ENCODE data around the gene PPM1L. TPM values are rescaled to one million over a fixed set of nuclear protein-coding genes. Genes with fewer than 3 reads are reported as not detected.

Gene PPM1L
- total and polyA plus RNA-seq, 10 of the 15 experiments (the other 5 are each of a cell fraction or from before 2014, with no cell fraction given), result under 0.01 to 0.33 (median 0.06) TPM; not detected in 1

DNA sequence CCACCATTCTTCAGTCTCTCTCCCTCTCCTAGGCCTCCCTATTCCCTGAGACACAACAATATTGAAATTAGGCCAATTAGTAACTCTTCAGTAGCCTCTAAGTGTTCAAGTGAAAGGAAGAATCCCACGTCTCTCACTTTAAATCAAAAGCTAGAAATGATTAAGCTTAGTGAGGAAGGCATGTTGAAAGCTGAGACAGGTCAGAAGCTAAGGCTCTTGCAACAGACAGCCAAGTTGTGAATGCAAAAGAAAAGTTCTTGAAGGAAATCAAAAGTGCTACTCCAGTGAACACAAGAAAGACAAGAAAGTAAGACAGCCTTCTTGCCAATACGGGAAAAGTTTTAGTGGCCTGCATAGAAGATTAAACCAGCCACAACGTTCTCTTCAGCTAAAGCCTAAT is 41.3 kb downstream of the PPM1L start:
- Histone ChIP-seq H3K79me2 (ENCODE audit: control insufficient read depth, insufficient read depth, low read length) (no peaks in the 10 kb centered on the region), H3K4me2 (ENCODE audit: control insufficient read depth, insufficient read depth) (no peak overlapping the region), H3K27ac (ENCODE audit: control insufficient read depth, insufficient read depth) (no peak overlapping the region), H3K9ac (ENCODE audit: control insufficient read depth, insufficient read depth, low read length) (no peak overlapping the region), H3K27me3 (replicated peaks in 1 of 2; ENCODE audit: control insufficient read depth in 2 of 2, insufficient read depth in 2 of 2, low read length in 1 of 2) (no peaks in the 10 kb centered on the region; a peak in 1 of 4 replicates), H3K9me3 (replicated peaks; ENCODE audit: control insufficient read depth, insufficient read depth, low read length) (no peaks in the 10 kb centered on the region), H4K20me1 (ENCODE audit: control insufficient read depth, insufficient read depth) (no peaks in the 10 kb centered on the region; the same call in 1 of the 2 replicates), H3K4me3 (no peak overlapping the region), H2AFZ (ENCODE audit: control insufficient read depth, low read depth, low read length) (no peak overlapping the region), H3K36me3 (ENCODE audit: control insufficient read depth in 2 of 2, insufficient read depth in 2 of 2, low read length in 1 of 2) (no peaks in the 10 kb centered on the region), H3K4me1 (ENCODE audit: control insufficient read depth, insufficient read depth, low read length) (peaks cover 8% of the 10 kb centered on the region)
- ChIA-PET CTCF (no interaction called here), POLR2A (interaction anchor here (0.6 kb wide), 1 partner anchor 400 kb away, joined by 4 read pairs; no protein-coding TSS in a partner anchor), SMC1A (ENCODE audit: uncharacterized antibody, unreplicated experiment) (no interaction called here), RAD21 (ENCODE audit: unreplicated experiment) (no interaction called here)
- intact Hi-C loops (cut with micrococcal nuclease; ENCODE audit: unreplicated experiment) (no loop called here), in situ Hi-C loops (cut with MboI) (no loop called here)
- ATAC-seq (no peak), DNase-seq (ENCODE audit: low read depth, low spot score) (no peak), FAIRE-seq (no peak)
- 20% methylated on average over 3 of the region's 3 CpGs for WGBS (ENCODE audit: insufficient coverage, insufficient replicate concordance, low lambda C conversion rate, missing lambda C conversion rate)
- BruUV-seq (replicated peaks), result no TSS peak
- TF ChIP-seq FOS (IDR thresholded peaks at IDR 0.05; ENCODE audit: borderline replicate concordance, extremely low read depth, insufficient read length), result no peak
- TF ChIP-seq SRF (IDR thresholded peaks at IDR 0.05; ENCODE audit: low read depth in 2 of 2, low read length in 2 of 2), result no peak
- TF ChIP-seq ZNF622 (IDR thresholded peaks at IDR 0.05), result no peak
- no peak for TF ChIP-seq IKZF2 (IDR thresholded peaks at IDR 0.05)
- TF ChIP-seq, protein P1, sequence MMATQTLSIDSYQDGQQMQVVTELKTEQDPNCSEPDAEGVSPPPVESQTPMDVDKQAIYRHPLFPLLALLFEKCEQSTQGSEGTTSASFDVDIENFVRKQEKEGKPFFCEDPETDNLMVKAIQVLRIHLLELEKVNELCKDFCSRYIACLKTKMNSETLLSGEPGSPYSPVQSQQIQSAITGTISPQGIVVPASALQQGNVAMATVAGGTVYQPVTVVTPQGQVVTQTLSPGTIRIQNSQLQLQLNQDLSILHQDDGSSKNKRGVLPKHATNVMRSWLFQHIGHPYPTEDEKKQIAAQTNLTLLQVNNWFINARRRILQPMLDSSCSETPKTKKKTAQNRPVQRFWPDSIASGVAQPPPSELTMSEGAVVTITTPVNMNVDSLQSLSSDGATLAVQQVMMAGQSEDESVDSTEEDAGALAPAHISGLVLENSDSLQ (IDR thresholded peaks at IDR 0.05), result no peak
- TF ChIP-seq, protein P2, sequence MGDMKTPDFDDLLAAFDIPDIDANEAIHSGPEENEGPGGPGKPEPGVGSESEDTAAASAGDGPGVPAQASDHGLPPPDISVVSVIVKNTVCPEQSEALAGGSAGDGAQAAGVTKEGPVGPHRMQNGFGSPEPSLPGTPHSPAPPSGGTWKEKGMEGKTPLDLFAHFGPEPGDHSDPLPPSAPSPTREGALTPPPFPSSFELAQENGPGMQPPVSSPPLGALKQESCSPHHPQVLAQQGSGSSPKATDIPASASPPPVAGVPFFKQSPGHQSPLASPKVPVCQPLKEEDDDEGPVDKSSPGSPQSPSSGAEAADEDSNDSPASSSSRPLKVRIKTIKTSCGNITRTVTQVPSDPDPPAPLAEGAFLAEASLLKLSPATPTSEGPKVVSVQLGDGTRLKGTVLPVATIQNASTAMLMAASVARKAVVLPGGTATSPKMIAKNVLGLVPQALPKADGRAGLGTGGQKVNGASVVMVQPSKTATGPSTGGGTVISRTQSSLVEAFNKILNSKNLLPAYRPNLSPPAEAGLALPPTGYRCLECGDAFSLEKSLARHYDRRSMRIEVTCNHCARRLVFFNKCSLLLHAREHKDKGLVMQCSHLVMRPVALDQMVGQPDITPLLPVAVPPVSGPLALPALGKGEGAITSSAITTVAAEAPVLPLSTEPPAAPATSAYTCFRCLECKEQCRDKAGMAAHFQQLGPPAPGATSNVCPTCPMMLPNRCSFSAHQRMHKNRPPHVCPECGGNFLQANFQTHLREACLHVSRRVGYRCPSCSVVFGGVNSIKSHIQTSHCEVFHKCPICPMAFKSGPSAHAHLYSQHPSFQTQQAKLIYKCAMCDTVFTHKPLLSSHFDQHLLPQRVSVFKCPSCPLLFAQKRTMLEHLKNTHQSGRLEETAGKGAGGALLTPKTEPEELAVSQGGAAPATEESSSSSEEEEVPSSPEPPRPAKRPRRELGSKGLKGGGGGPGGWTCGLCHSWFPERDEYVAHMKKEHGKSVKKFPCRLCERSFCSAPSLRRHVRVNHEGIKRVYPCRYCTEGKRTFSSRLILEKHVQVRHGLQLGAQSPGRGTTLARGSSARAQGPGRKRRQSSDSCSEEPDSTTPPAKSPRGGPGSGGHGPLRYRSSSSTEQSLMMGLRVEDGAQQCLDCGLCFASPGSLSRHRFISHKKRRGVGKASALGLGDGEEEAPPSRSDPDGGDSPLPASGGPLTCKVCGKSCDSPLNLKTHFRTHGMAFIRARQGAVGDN (IDR thresholded peaks at IDR 0.05), result no peak
- TF ChIP-seq PAX8 (IDR thresholded peaks at IDR 0.05), result no peak
- no peak for TF ChIP-seq ETV6 (conservative IDR thresholded peaks at IDR 0.05 in 1 of 2, IDR thresholded peaks at IDR 0.05 in 1 of 2; ENCODE audit: borderline replicate concordance in 1 of 2, low read depth in 1 of 2)
- TF ChIP-seq ASH2L (IDR thresholded peaks at IDR 0.05; ENCODE audit: borderline replicate concordance, low read depth), result no peak

Measured in GM12878 (cell line).